Measurements from ENCODE around the gene MKLN1. TPM values are rescaled to one million over a fixed set of nuclear protein-coding genes. Genes with fewer than 3 reads are reported as not detected.
"Not testable (repeated sequence)": the region's sequence is repeated elsewhere in the genome, so short reads cannot be mapped to it uniquely, and the experiment has no call there.

MKLN1 gene
- polyA plus RNA-seq, 1 donor, result 47.0 TPM

- no peak for DNase-seq
Observed at GRCh38 chr7:131459256-131459655, 131.6 kb downstream of the MKLN1 start.

- no peak for DNase-seq
Observed at GRCh38 chr7:131462059-131462458, 134.4 kb downstream of the MKLN1 start.

- not testable (repeated sequence) for DNase-seq
Observed at GRCh38 chr7:131462715-131463114, 135.0 kb downstream of the MKLN1 start.

GRCh38 chr7:131466735-131467365 is 139.2 kb downstream of the MKLN1 start:
- DNase-seq, result no peak

- no peak for DNase-seq
Observed at GRCh38 chr7:131467788-131468187, 140.1 kb downstream of the MKLN1 start.

- DNase-seq, result no peak
Observed at GRCh38 chr7:131471250-131472004, 143.8 kb downstream of the MKLN1 start.

GRCh38 chr7:131476740-131477139 is 149.1 kb downstream of the MKLN1 start:
- DNase-seq, result no peak

- DNase-seq, result no peak
Observed at GRCh38 chr7:131480384-131481315, 153.0 kb downstream of the MKLN1 start.

GRCh38 chr7:131482800-131483199 is 155.1 kb downstream of the MKLN1 start:
- DNase-seq, result no peak

- DNase-seq, result no peak
Observed at GRCh38 chr7:131483586-131483985, 155.9 kb downstream of the MKLN1 start.

GRCh38 chr7:131486346-131486745 is 158.7 kb downstream of the MKLN1 start:
- no peak for DNase-seq

GRCh38 chr7:131487217-131487616 is 159.5 kb downstream of the MKLN1 start:
- DNase-seq, result no peak

GRCh38 chr7:131488361-131488760 is 160.7 kb downstream of the MKLN1 start:
- DNase-seq, result no peak

GRCh38 chr7:131489196-131489595 is 161.5 kb downstream of the MKLN1 start:
- DNase-seq, result no peak

- no peak for DNase-seq
Observed at GRCh38 chr7:131489881-131490280, 162.2 kb downstream of the MKLN1 start.

GRCh38 chr7:131493081-131493480 is 165.4 kb downstream of the MKLN1 start:
- no peak for DNase-seq

GRCh38 chr7:131493581-131493980 is 165.9 kb downstream of the MKLN1 start:
- no peak for DNase-seq

GRCh38 chr7:131494182-131494581 is 166.5 kb downstream of the MKLN1 start:
- DNase-seq, result no peak

GRCh38 chr7:131495669-131496498 is 168.2 kb downstream of the MKLN1 start:
- DNase-seq, result no peak

GRCh38 chr7:131497454-131497853 is 169.8 kb downstream of the MKLN1 start:
- DNase-seq, result no peak

- DNase-seq, result no peak
Observed at GRCh38 chr7:131498237-131498885, 170.7 kb downstream of the MKLN1 start.

All from left kidney (tissue), 2 donors.